ENCODE measurements around the gene CUL2. TPM values are rescaled to one million over a fixed set of nuclear protein-coding genes. Genes with fewer than 3 reads are reported as not detected.
A peak's percentile ranks its signal among the peaks of the same experiment; 100 is the strongest.

The CUL2 gene
- total and polyA plus RNA-seq, 10 donors = 7.8 to 37.5 (median 20.5) TPM

- 83 to 97% (median 87%) methylated on average over 5 of the region's 5 CpGs for WGBS, 5 donors
- Histone ChIP-seq H3K4me3 (no peak overlapping the region), H3K36me3 (no peaks in the 10 kb centered on the region), H3K9me3 (no peaks in the 10 kb centered on the region), H3K27me3 (replicated peaks in 1 of 7) (no peaks in the 10 kb centered on the region), H3K27ac (no peak overlapping the region), H3K4me1 (no peaks in the 10 kb centered on the region)
- intact Hi-C loops (cut with DNase I; ENCODE audit: low total_unique reads) = no loop called here
- DNase-seq = peak; percentile 27
- TF ChIP-seq POLR2A (IDR thresholded peaks at IDR 0.05) = no peak
Observed at GRCh38 chr10:34966040-34966439, 124.1 kb downstream of the CUL2 start.

DNA sequence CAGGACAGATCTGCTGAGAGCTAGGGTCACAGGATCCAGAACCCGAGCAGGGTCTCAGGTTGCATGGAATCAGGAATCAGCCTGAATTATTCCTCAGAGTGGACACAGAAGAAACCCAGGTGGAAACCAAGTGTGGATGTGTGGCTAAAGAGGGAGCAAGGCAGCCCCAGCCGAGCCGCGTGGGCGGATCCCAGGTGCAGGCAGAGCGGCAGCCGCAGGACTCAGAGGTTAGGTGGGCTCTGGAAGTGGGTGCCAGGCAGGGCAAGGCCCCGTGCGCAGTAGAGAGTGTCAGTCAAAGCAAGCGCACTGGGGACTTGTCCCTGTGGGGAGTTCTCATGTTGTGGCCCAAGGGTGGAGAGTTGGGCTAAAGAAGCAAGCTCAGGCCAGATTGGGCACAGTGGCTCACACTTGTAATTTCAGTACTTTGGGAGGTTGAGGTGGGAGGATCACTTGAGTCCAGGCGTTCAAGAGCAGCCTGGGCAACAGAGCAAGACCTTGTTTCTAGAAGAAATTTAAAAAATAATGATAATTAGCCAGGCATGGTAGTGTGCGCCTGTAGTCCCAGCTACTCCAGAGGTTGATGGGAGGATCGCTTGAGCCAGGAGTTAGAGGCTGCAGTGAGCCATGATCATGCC, 125.9 kb downstream of the CUL2 start:
- 89 to 97% (median 94%) methylated on average over 13 of the region's 13 CpGs for WGBS, 5 donors
- Histone ChIP-seq H3K4me1 (no peaks in the 10 kb centered on the region), H3K27ac (no peak overlapping the region), H3K9me3 (no peaks in the 10 kb centered on the region), H3K27me3 (replicated peaks in 1 of 7) (no peaks in the 10 kb centered on the region), H3K4me3 (no peak overlapping the region), H3K36me3 (no peaks in the 10 kb centered on the region)
- TF ChIP-seq, protein P1, sequence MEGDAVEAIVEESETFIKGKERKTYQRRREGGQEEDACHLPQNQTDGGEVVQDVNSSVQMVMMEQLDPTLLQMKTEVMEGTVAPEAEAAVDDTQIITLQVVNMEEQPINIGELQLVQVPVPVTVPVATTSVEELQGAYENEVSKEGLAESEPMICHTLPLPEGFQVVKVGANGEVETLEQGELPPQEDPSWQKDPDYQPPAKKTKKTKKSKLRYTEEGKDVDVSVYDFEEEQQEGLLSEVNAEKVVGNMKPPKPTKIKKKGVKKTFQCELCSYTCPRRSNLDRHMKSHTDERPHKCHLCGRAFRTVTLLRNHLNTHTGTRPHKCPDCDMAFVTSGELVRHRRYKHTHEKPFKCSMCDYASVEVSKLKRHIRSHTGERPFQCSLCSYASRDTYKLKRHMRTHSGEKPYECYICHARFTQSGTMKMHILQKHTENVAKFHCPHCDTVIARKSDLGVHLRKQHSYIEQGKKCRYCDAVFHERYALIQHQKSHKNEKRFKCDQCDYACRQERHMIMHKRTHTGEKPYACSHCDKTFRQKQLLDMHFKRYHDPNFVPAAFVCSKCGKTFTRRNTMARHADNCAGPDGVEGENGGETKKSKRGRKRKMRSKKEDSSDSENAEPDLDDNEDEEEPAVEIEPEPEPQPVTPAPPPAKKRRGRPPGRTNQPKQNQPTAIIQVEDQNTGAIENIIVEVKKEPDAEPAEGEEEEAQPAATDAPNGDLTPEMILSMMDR (IDR thresholded peaks at IDR 0.05 in 8 of 11, conservative IDR thresholded peaks at IDR 0.05 in 3 of 11) = no peak
- TF ChIP-seq POLR2AphosphoS5 (IDR thresholded peaks at IDR 0.05) (no peak), POLR2A (IDR thresholded peaks at IDR 0.05) (no peak)
- intact Hi-C loops (cut with DNase I; ENCODE audit: low total_unique reads) = no loop called here
- DNase-seq = peak; percentile 48

GRCh38 chr10:34962866-34963265, 127.3 kb downstream of the CUL2 start:
- no peaks in the 10 kb centered on the region for H3K9me3 ChIP-seq
- no peaks in the 10 kb centered on the region for H3K4me1 ChIP-seq
- H3K27ac ChIP-seq = no peak overlapping the region
- H3K4me3 ChIP-seq = no peak overlapping the region
- H3K27me3 ChIP-seq (replicated peaks in 1 of 7) = no peaks in the 10 kb centered on the region
- no peak for TF ChIP-seq POLR2A (IDR thresholded peaks at IDR 0.05)
- TF ChIP-seq POLR2AphosphoS5 (IDR thresholded peaks at IDR 0.05) = no peak
- TF ChIP-seq, protein P1 (IDR thresholded peaks at IDR 0.05 in 8 of 11, conservative IDR thresholded peaks at IDR 0.05 in 3 of 11) = no peak
- WGBS, 5 donors = 72 to 88% (median 85%) methylated on average over 2 of the region's 2 CpGs
- intact Hi-C loops (cut with DNase I; ENCODE audit: low total_unique reads) = no loop called here
- no peak for DNase-seq
- H3K36me3 ChIP-seq = no peaks in the 10 kb centered on the region

GRCh38 chr10:34960983-34961382, 129.2 kb downstream of the CUL2 start:
- H3K9me3 ChIP-seq = no peaks in the 10 kb centered on the region
- H3K4me1 ChIP-seq = no peaks in the 10 kb centered on the region
- peak; percentile 44 for DNase-seq
- no peak overlapping the region for H3K4me3 ChIP-seq
- TF ChIP-seq POLR2A (IDR thresholded peaks at IDR 0.05) = no peak
- TF ChIP-seq, protein P1 (IDR thresholded peaks at IDR 0.05 in 8 of 11, conservative IDR thresholded peaks at IDR 0.05 in 3 of 11) = no peak
- no peak for TF ChIP-seq POLR2AphosphoS5 (IDR thresholded peaks at IDR 0.05)
- intact Hi-C loops (cut with DNase I; ENCODE audit: low total_unique reads) = no loop called here
- H3K27me3 ChIP-seq (replicated peaks in 1 of 7) = no peaks in the 10 kb centered on the region
- WGBS, 5 donors = 80 to 92% (median 85%) methylated on average over 8 of the region's 8 CpGs
- no peaks in the 10 kb centered on the region for H3K36me3 ChIP-seq
- no peak overlapping the region for H3K27ac ChIP-seq

Data from spleen (tissue), 11 donors.